GM18511 (cell line): ENCODE results near the gene GPC6.

ENCODE experiments used
- ATAC-seq: cut with Tn5 transposase; IDR thresholded peaks from one replicate; pipeline ENCODE4 v1.9.1; 2021; ENCODE audit warnings: mild to moderate bottlenecking, moderate library complexity; ENCODE audit not compliant: unreplicated experiment

Gene GPC6

GRCh38 chr13:94006296-94006695 lies 779.7 kb downstream of the GPC6 start:
- ATAC-seq: no peak

- no peak for ATAC-seq
Measured at GRCh38 chr13:94007072-94007471, 780.5 kb downstream of the GPC6 start.

- no peak for ATAC-seq
Measured at GRCh38 chr13:94009701-94010100, 783.1 kb downstream of the GPC6 start.

GRCh38 chr13:94014461-94014860 lies 787.9 kb downstream of the GPC6 start:
- ATAC-seq: no peak

GRCh38 chr13:94020426-94020825 lies 793.8 kb downstream of the GPC6 start:
- no peak for ATAC-seq

- no peak for ATAC-seq
Measured at GRCh38 chr13:94020833-94021232, 794.2 kb downstream of the GPC6 start.

GRCh38 chr13:94028234-94028633 lies 801.6 kb downstream of the GPC6 start:
- ATAC-seq: no peak

GRCh38 chr13:94028650-94029049 lies 802.0 kb downstream of the GPC6 start:
- no peak for ATAC-seq

- ATAC-seq: no peak
Measured at GRCh38 chr13:94030415-94031119, 804.0 kb downstream of the GPC6 start.

GRCh38 chr13:94031609-94032008 lies 805.0 kb downstream of the GPC6 start:
- ATAC-seq: no peak

GRCh38 chr13:94033098-94033497 lies 806.5 kb downstream of the GPC6 start:
- ATAC-seq: no peak

- no peak for ATAC-seq
Measured at GRCh38 chr13:94033830-94034642, 807.4 kb downstream of the GPC6 start.

GRCh38 chr13:94050039-94050438 lies 823.4 kb downstream of the GPC6 start:
- no peak for ATAC-seq

GRCh38 chr13:94050686-94051085 lies 824.1 kb downstream of the GPC6 start:
- no peak for ATAC-seq

- no peak for ATAC-seq
Measured at GRCh38 chr13:94053986-94054593, 827.5 kb downstream of the GPC6 start.

GRCh38 chr13:94056362-94056990 lies 829.9 kb downstream of the GPC6 start:
- ATAC-seq: no peak

GRCh38 chr13:94057618-94058186 lies 831.1 kb downstream of the GPC6 start:
- no peak for ATAC-seq

GRCh38 chr13:94058821-94059360 lies 832.3 kb downstream of the GPC6 start:
- ATAC-seq: no peak

- ATAC-seq: no peak
Measured at GRCh38 chr13:94061301-94061700, 834.7 kb downstream of the GPC6 start.

- no peak for ATAC-seq
Measured at GRCh38 chr13:94063096-94063495, 836.5 kb downstream of the GPC6 start.

GRCh38 chr13:94063848-94064247 lies 837.2 kb downstream of the GPC6 start:
- ATAC-seq: no peak
